HepG2 (cell line): ENCODE data around the gene NT5DC4. TPM values are rescaled to one million over a fixed set of nuclear protein-coding genes. Genes with fewer than 3 reads are reported as not detected.

Experiments
- AGO1 ChIP-seq: fragments of 200-400 bp; formaldehyde crosslinking; IDR thresholded peaks from 2 replicates; pipeline ENCODE4 v1.6.1; 2017; ENCODE audit warnings: mild to moderate bottlenecking, low read depth, low read length, moderate library complexity; ENCODE audit not compliant: poor library complexity, severe bottlenecking
- ARID5B ChIP-seq: IDR thresholded peaks from 2 replicates; pipeline ENCODE4 v1.4.0; 2020; ENCODE audit warnings: mild to moderate bottlenecking, missing genetic modification reagents
- CSRNP1 ChIP-seq: sonication (generic); formaldehyde crosslinking; IDR thresholded peaks from 2 replicates; pipeline ENCODE4 v1.8.1; 2023; ENCODE audit warnings: mild to moderate bottlenecking, missing genetic modification reagents
- ELF1 ChIP-seq: sonication (generic); formaldehyde crosslinking; IDR thresholded peaks from 2 replicates; pipeline ENCODE4 v1.4.0; 2020; ENCODE audit warnings: missing genetic modification reagents
- ETV6 ChIP-seq: sonication (generic); formaldehyde crosslinking; conservative IDR thresholded peaks from 2 replicates; pipeline ENCODE4 v1.4.0; 2020; ENCODE audit warnings: missing genetic modification reagents
- GPN1 ChIP-seq: sonication (generic); formaldehyde crosslinking; IDR thresholded peaks from 2 replicates; pipeline ENCODE4 v1.5.1; 2020; ENCODE audit warnings: missing genetic modification reagents, borderline replicate concordance
- HNRNPLL ChIP-seq: fragments of 200-400 bp; formaldehyde crosslinking; IDR thresholded peaks from 2 replicates; pipeline ENCODE4 v1.6.1; 2017; ENCODE audit warnings: mild to moderate bottlenecking, low read depth, low read length; ENCODE audit not compliant: poor library complexity, severe bottlenecking
- MATR3 ChIP-seq: sonication (generic); formaldehyde crosslinking; IDR thresholded peaks from 2 replicates; pipeline ENCODE4 v1.4.0; 2020; ENCODE audit warnings: missing genetic modification reagents
- MTA1 ChIP-seq: sonication (generic); formaldehyde crosslinking; IDR thresholded peaks from 2 replicates; pipeline ENCODE4 v1.4.0; 2020; ENCODE audit warnings: missing genetic modification reagents, mild to moderate bottlenecking, borderline replicate concordance
- PITX1 ChIP-seq: sonication (generic); formaldehyde crosslinking; IDR thresholded peaks from 2 replicates; pipeline ENCODE4 v1.5.1; 2020; ENCODE audit warnings: mild to moderate bottlenecking, missing genetic modification reagents
- POLR2AphosphoS5 ChIP-seq: IDR thresholded peaks from 2 replicates; pipeline ENCODE4 v1.6.1; 2012; ENCODE audit warnings: low read depth, low read length
- RXRA ChIP-seq: sonication (generic); formaldehyde crosslinking; IDR thresholded peaks from 2 replicates; pipeline ENCODE4 v1.5.1; 2020; ENCODE audit warnings: missing genetic modification reagents
- SKIL ChIP-seq: sonication (generic); formaldehyde crosslinking; IDR thresholded peaks from 2 replicates; pipeline ENCODE4 v1.8.0; 2022; ENCODE audit warnings: missing genetic modification reagents, mild to moderate bottlenecking, moderate library complexity, borderline replicate concordance
- TGIF2 ChIP-seq: IDR thresholded peaks from 2 replicates; pipeline ENCODE4 v1.6.1; 2016; ENCODE audit warnings: control low read depth, missing compliant biosample characterization
- ZBTB7A ChIP-seq: sonication (generic); formaldehyde crosslinking; IDR thresholded peaks from 2 replicates; pipeline ENCODE4 v1.8.0; 2022; ENCODE audit warnings: mild to moderate bottlenecking, missing genetic modification reagents
- ZIK1 ChIP-seq: sonication (generic); formaldehyde crosslinking; IDR thresholded peaks from 2 replicates; pipeline ENCODE4 v1.5.0; 2020; ENCODE audit warnings: mild to moderate bottlenecking, low read depth, missing genetic modification reagents, borderline replicate concordance
- ZNF160 ChIP-seq: sonication (generic); formaldehyde crosslinking; IDR thresholded peaks from 2 replicates; pipeline ENCODE4 v1.8.0; 2022; ENCODE audit warnings: mild to moderate bottlenecking, inconsistent platforms, missing genetic modification reagents
- ZNF251 ChIP-seq: sonication (generic); formaldehyde crosslinking; IDR thresholded peaks from 2 replicates; pipeline ENCODE4 v1.9.0; 2021; ENCODE audit warnings: mild to moderate bottlenecking, missing genetic modification reagents
- ZNF496 ChIP-seq: sonication (generic); formaldehyde crosslinking; IDR thresholded peaks from 2 replicates; pipeline ENCODE4 v1.8.1; 2023; ENCODE audit warnings: mild to moderate bottlenecking, moderate library complexity, missing genetic modification reagents; ENCODE audit not compliant: insufficient replicate concordance
- ZNF546 ChIP-seq: sonication (generic); formaldehyde crosslinking; conservative IDR thresholded peaks from 2 replicates; pipeline ENCODE4 v1.8.1; 2023; ENCODE audit warnings: mild to moderate bottlenecking, missing genetic modification reagents
- polyA plus RNA-seq, 8 experiments: library from polyadenylated mRNA; depleted of rRNA in 3 of 8; stranded (reverse) in 7 of 8; unstranded in 1 of 8; fragments of >200 nt; fragmentation: Illumina TruSeq in 4 of 8; extraction: Trizol in 4 of 8; gene quantifications; 2 replicates each; pipeline versions ENCODE4 v1.2.1 to v1.2.3, GENCODE V29; 2011 to 2016; ENCODE audit warnings: low read depth in 4 of 8, missing spikeins in 1 of 8, mixed read lengths in 1 of 8; ENCODE audit not compliant: insufficient read depth in 1 of 8
- total RNA-seq, 5 experiments: library from RNA; depleted of rRNA; stranded (reverse); fragments of >200 nt; fragmentation: Illumina TruSeq; extraction: Trizol; gene quantifications; 2 replicates each; pipeline ENCODE4 v1.2.3, GENCODE V29; 2016; ENCODE audit warnings: low read depth in 1 of 5

The NT5DC4 gene
- total and polyA plus RNA-seq, 2 of the 13 experiments (the other 11 are each of a cell fraction or from before 2014, with no cell fraction given), result 0.04 to 4.2 TPM

GRCh38 chr2:112726487-112727190, 5.8 kb downstream of the NT5DC4 start (continued):
- no peak for TF ChIP-seq CSRNP1 (CRISPR knock-in tag)
- peak; percentile 62; the same call in 1 of the 2 replicates for TF ChIP-seq ETV6 (CRISPR knock-in tag)
- TF ChIP-seq MATR3 (CRISPR knock-in tag), result no peak
- TF ChIP-seq POLR2AphosphoS5, result no peak
- TF ChIP-seq ZNF496 (CRISPR knock-in tag), result no peak
- TF ChIP-seq PITX1 (CRISPR knock-in tag), result peak; percentile 59; the same call in 1 of the 2 replicates
- TF ChIP-seq AGO1, result peak; percentile 65
- TF ChIP-seq RXRA (CRISPR knock-in tag), result peak; percentile 67
- TF ChIP-seq ZIK1 (CRISPR knock-in tag), result no peak
- TF ChIP-seq ARID5B (CRISPR knock-in tag), result peak; percentile 83
- no peak; the same call in 1 of the 2 replicates for TF ChIP-seq ZNF160 (CRISPR knock-in tag)
- TF ChIP-seq GPN1 (CRISPR knock-in tag), result no peak
- TF ChIP-seq ZNF251, result peak; percentile 44; the same call in 1 of the 2 replicates
- no peak for TF ChIP-seq SKIL
- TF ChIP-seq ZNF546 (CRISPR knock-in tag), result 0 out of 2 replicates have a peak, but pooled peaks have one; percentile 46
- peak; percentile 50 for TF ChIP-seq HNRNPLL
- peak; percentile 0; the same call in 1 of the 2 replicates for TF ChIP-seq TGIF2 (CRISPR knock-in tag)
- TF ChIP-seq ZBTB7A, result no peak
- peak; percentile 73 for TF ChIP-seq MTA1
- peak; percentile 48; the same call in 1 of the 2 replicates for TF ChIP-seq ELF1 (CRISPR knock-in tag)
